GM12878 (cell line): ENCODE results near the gene VMO1. TPM values are rescaled to one million over a fixed set of nuclear protein-coding genes. Genes with fewer than 3 reads are reported as not detected.

Source experiments
- ATAC-seq: fragments of 200-7000 bp; cut with Tn5 transposase; 3 replicates; pipeline ENCODE4 v1.9.1; 2020; ENCODE audit warnings: mild to moderate bottlenecking, moderate library complexity
- BruUV-seq: library from RNA; stranded (reverse); fragments of 400-500 nt; replicated peaks from 2 replicates; lab custom pipeline; 2021; lab: Mats Ljungman, UMichigan
- CTCF ChIA-PET: fragments of 300-600 bp; sonication (Branson Sonifier 250); formaldehyde crosslinking; extraction: SDS; loops from one replicate; lab custom pipeline; 2021; ENCODE audit warnings: inconsistent platforms; lab: Yijun Ruan, JAX
- POLR2A ChIA-PET: fragments of 350-600 bp; formaldehyde crosslinking; extraction: SDS; loops from one replicate; lab custom pipeline; 2021; ENCODE audit warnings: inconsistent platforms; lab: Charles Lee
- RAD21 ChIA-PET: fragments of 300-600 bp; sonication (Branson Sonifier 250); formaldehyde crosslinking; loops from one replicate; lab custom pipeline; 2023; ENCODE audit warnings: antibody characterized with exemption; ENCODE audit not compliant: unreplicated experiment; lab: Charles Lee
- SMC1A ChIA-PET: fragments of 300-600 bp; sonication (Branson Sonifier 250); formaldehyde crosslinking; loops from one replicate; lab custom pipeline; 2023; ENCODE audit not compliant: unreplicated experiment, uncharacterized antibody; lab: Charles Lee
- DNase-seq: peaks from one replicate; pipeline ENCODE4 v3.0.0-alpha.2; 2011; ENCODE audit warnings: low read depth, low spot score
- FAIRE-seq: peaks from 3 replicates; lab custom pipeline; 2011; peaks lifted over from hg19 to GRCh38; lab: Jason Lieb, UNC
- H2AFZ ChIP-seq: 2 replicates; pipeline ENCODE4 v1.6.0; 2011; ENCODE audit warnings: low read depth, low read length, control low read depth; ENCODE audit not compliant: control insufficient read depth
- H3K27ac ChIP-seq: 2 replicates; pipeline ENCODE4 v1.5.1; 2011; ENCODE audit warnings: control low read depth; ENCODE audit not compliant: control insufficient read depth, insufficient read depth
- H3K27me3 ChIP-seq, 2 experiments: replicated peaks in 1 of 2; 2 replicates each; pipeline versions ENCODE4 v1.6.0 to v1.6.1; 2011; ENCODE audit warnings: low read length in 1 of 2; ENCODE audit not compliant: control insufficient read depth in 2 of 2, insufficient read depth in 2 of 2
- H3K36me3 ChIP-seq, 2 experiments: 2 replicates each; pipeline ENCODE4 v1.5.1; 2011; ENCODE audit warnings: low read length in 1 of 2; ENCODE audit not compliant: control insufficient read depth in 2 of 2, insufficient read depth in 2 of 2
- H3K4me1 ChIP-seq: 2 replicates; pipeline ENCODE4 v1.6.1; 2011; ENCODE audit warnings: mild to moderate bottlenecking, low read length, moderate library complexity, mixed read lengths; ENCODE audit not compliant: control insufficient read depth, insufficient read depth
- H3K4me2 ChIP-seq: 2 replicates; pipeline ENCODE4 v1.6.0; 2011; ENCODE audit warnings: control low read depth; ENCODE audit not compliant: control insufficient read depth, insufficient read depth
- H3K4me3 ChIP-seq: fragments of 200-600 bp; sonication (generic); 2 replicates; pipeline ENCODE4 v1.5.1; 2016
- H3K79me2 ChIP-seq: 2 replicates; pipeline ENCODE4 v1.6.0; 2011; ENCODE audit warnings: low read length; ENCODE audit not compliant: control insufficient read depth, insufficient read depth
- H3K9ac ChIP-seq: 2 replicates; pipeline ENCODE4 v1.8.0; 2011; ENCODE audit warnings: low read length, control low read depth, mixed read lengths; ENCODE audit not compliant: control insufficient read depth, insufficient read depth
- H3K9me3 ChIP-seq: replicated peaks from 3 replicates; pipeline ENCODE4 v1.5.1; 2011; ENCODE audit warnings: mild to moderate bottlenecking, low read length; ENCODE audit not compliant: control insufficient read depth, insufficient read depth
- H4K20me1 ChIP-seq: 2 replicates; pipeline ENCODE4 v1.6.0; 2011; ENCODE audit not compliant: control insufficient read depth, insufficient read depth
- ATF7 ChIP-seq: fragments of 450-650 bp; IDR thresholded peaks from 2 replicates; pipeline ENCODE4 v1.6.1; 2016; ENCODE audit warnings: low read depth, mild to moderate bottlenecking
- CHD4 ChIP-seq: fragments of 200-600 bp; sonication (generic); IDR thresholded peaks from 2 replicates; pipeline ENCODE4 v1.6.1; 2016; ENCODE audit warnings: mild to moderate bottlenecking
- FOS ChIP-seq: IDR thresholded peaks from 3 replicates; pipeline ENCODE4 v1.6.1; 2011; ENCODE audit warnings: borderline replicate concordance; ENCODE audit not compliant: insufficient read length; ENCODE audit errors: extremely low read depth
- MYB ChIP-seq: fragments of 150-350 bp; IDR thresholded peaks from 2 replicates; pipeline ENCODE4 v1.6.1; 2014; ENCODE audit warnings: mild to moderate bottlenecking, low read depth, low read length, borderline replicate concordance
- NFYA ChIP-seq: IDR thresholded peaks from 2 replicates; pipeline ENCODE4 v1.6.1; 2011; ENCODE audit warnings: low read depth, mild to moderate bottlenecking, low read length, improper control_type of control experiment, borderline replicate concordance
- SMARCA5 ChIP-seq: fragments of 450-650 bp; IDR thresholded peaks from 2 replicates; pipeline ENCODE4 v1.6.1; 2017; ENCODE audit warnings: mild to moderate bottlenecking
- TBL1XR1 ChIP-seq: IDR thresholded peaks from 2 replicates; pipeline ENCODE4 v1.6.1; 2012; ENCODE audit warnings: low read depth, low read length, improper control_type of control experiment
- ZZZ3 ChIP-seq: IDR thresholded peaks from 2 replicates; pipeline ENCODE4 v1.6.1; 2011; ENCODE audit warnings: low read depth; ENCODE audit not compliant: control insufficient read depth, insufficient read length
- WGBS: methylation state at CpG from one replicate; pipeline ENCODE4 v1.1.6; 2016; ENCODE audit warnings: low lambda C conversion rate; ENCODE audit not compliant: insufficient replicate concordance, insufficient coverage; ENCODE audit errors: missing lambda C conversion rate; 5-methylcytosine and 5-hydroxymethylcytosine counted together
- in situ Hi-C: fragments of 300-500 bp; cut with MboI; formaldehyde crosslinking; loops from 9 replicates; pipeline ENCODE4 v1.14.3; 2018; ENCODE audit warnings: mixed read lengths
- intact Hi-C: fragments of 100-400 bp; cut with micrococcal nuclease; formaldehyde crosslinking; loops from one replicate; pipeline ENCODE4 v1.14.2; 2022; ENCODE audit not compliant: unreplicated experiment
- polyA plus RNA-seq, 11 experiments: library from polyadenylated mRNA; depleted of rRNA in 4 of 11; unstranded in 6 of 11; stranded (reverse) in 5 of 11; fragments of >200 nt; fragmentation: Nextera tagmentation in 4 of 11; fragmentation: Illumina TruSeq in 1 of 11; extraction: Ambion mirVana in 4 of 11; extraction: Trizol in 1 of 11; gene quantifications; 1 replicate in 1 of 11; 2 replicates in 10 of 11; pipeline versions ENCODE4 v1.2.1 to v1.2.3, GENCODE V29; 2011 to 2016; ENCODE audit warnings: inconsistent platforms in 2 of 11, missing spikeins in 2 of 11, low read depth in 1 of 11
- total RNA-seq, 4 experiments: library from RNA; depleted of rRNA in 3 of 4; stranded (reverse); fragments of >200 nt in 3 of 4; fragmentation: Illumina TruSeq in 1 of 4; extraction: Trizol in 1 of 4; gene quantifications; 2 replicates each; pipeline versions ENCODE4 v1.2.1 to v1.2.3, GENCODE V29; 2013 to 2021

VMO1 gene
- total and polyA plus RNA-seq, 10 of the 15 experiments (the other 5 are each of a cell fraction or from before 2014, with no cell fraction given) = 0.27 to 0.54 (median 0.31) TPM; not detected in 7

DNA sequence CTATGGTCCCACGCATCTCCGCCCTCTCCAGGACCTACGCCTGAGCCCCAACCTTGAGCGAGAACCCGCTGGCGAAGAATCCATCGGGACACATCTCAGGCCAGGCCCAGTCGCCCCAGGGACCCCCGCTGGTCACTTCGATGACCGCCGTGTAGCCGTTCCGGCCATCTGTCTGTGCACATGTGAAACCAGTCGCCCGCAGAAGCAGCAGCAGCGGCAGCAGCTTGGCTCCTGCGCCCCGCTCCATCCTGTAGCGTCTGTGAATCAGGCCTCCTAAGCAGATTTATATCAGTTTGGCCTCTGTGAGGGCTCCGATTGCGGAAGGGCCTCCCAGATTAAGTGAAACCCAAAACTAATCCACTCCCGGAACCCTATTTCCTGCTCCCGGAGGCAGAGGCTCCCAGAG is at the start of gene VMO1 (continued):
- no peak for TF ChIP-seq ATF7
- no peak for TF ChIP-seq FOS
- TF ChIP-seq TBL1XR1 = no peak
- TF ChIP-seq SMARCA5 = no peak

DNA sequence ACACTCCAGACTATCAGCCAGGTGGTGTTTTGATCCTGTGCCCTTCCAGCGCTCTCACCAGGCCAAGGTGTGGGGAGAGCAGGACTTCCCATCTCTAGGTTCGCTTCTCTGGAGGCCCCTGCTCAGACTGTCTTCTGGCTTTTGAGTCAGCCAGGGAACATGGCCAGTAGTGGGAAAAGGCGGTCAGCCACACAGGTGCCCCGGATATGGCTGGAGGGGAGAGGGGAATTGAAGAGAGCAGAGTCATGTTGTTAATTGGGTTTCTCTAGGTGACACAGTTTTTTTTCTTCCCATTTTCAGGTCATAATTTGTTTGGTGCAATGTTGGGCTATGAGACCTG is 48.5 kb upstream of the VMO1 start:
- ChIA-PET CTCF (interaction anchor here (0.6 kb wide), 1 partner anchor 146 kb away, joined by 3 read pairs; no protein-coding TSS in a partner anchor), RAD21 (interaction anchor here (1.8 to 2.0 kb wide), 2 partner anchors 44 to 124 kb away, joined by 5 to 7 read pairs; partner anchors contain the start of gene ARRB2), POLR2A (interaction anchor here (0.6 to 1.3 kb wide), 3 partner anchors 23 to 39 kb away, joined by 3 to 5 read pairs (median 4); partner anchors contain the start of gene PSMB6), SMC1A (no interaction called here)
- Histone ChIP-seq H3K79me2 (peaks cover 33% of the 10 kb centered on the region), H3K4me2 (peak overlapping the region; percentile 73), H3K27me3 (no peaks in the 10 kb centered on the region), H2AFZ (no peak overlapping the region), H3K4me3 (peak overlapping the region; percentile 82), H3K9ac (peak overlapping the region; percentile 65; the same call in 1 of the 2 replicates), H3K27ac (no peak overlapping the region), H3K9me3 (no peaks in the 10 kb centered on the region), H3K4me1 (peaks cover 23% of the 10 kb centered on the region), H4K20me1 (peaks cover 9% of the 10 kb centered on the region; the same call in 1 of the 2 replicates), H3K36me3 (no peaks in the 10 kb centered on the region; a peak in 2 of 4 replicates)
- in situ Hi-C loops (no loop called here), intact Hi-C loops (no loop called here)
- no peak for DNase-seq
- TF ChIP-seq NFYA (no peak), CHD4 (no peak), ZZZ3 (no peak), MYB (no peak)
- 38% methylated on average over 4 of the region's 4 CpGs for WGBS
- no peak for FAIRE-seq
- ATAC-seq = no peak
- BruUV-seq = no TSS peak
